ENCODE results near the gene FRMD4B. TPM values are rescaled to one million over a fixed set of nuclear protein-coding genes. Genes with fewer than 3 reads are reported as not detected.

FRMD4B gene
- total RNA-seq, 2 donors from 2014 or later = 2.1 to 2.2 TPM

- no peaks in the 10 kb centered on the region for H3K27me3 Mint-ChIP-seq (ENCODE audit: insufficient read depth)
- peaks cover 2% of the 10 kb centered on the region for H3K36me3 Mint-ChIP-seq (ENCODE audit: low read depth)
- Histone ChIP-seq H3K4me1 (ENCODE audit: control insufficient read depth, insufficient read depth, low read length) (no peaks in the 10 kb centered on the region), H3K9me3 (ENCODE audit: control insufficient read depth, low read length) (peaks cover 6% of the 10 kb centered on the region), H3K9ac (ENCODE audit: extremely low read depth, low read length, poor library complexity, severe bottlenecking) (no peak overlapping the region), H3K36me3 (ENCODE audit: control insufficient read depth, insufficient read depth, low read length) (no peaks in the 10 kb centered on the region), H3K27me3 (ENCODE audit: control insufficient read depth, insufficient read depth, low read length, poor library complexity, severe bottlenecking) (no peaks in the 10 kb centered on the region), H3K27ac (ENCODE audit: low read depth, low read length) (no peak overlapping the region), H3K4me3 (ENCODE audit: low read length) (no peak overlapping the region)
- no peak for TF ChIP-seq CTCF (conservative IDR thresholded peaks at IDR 0.05)
- no peak overlapping the region for H3K4me3 Mint-ChIP-seq
- 50 to 75% methylated on average over 2 to 5 of the region's 5 CpGs for WGBS, 2 experiments (ENCODE audit: insufficient coverage in 1 of 2, insufficient read length in 1 of 2)
- no peak overlapping the region for H3K27ac Mint-ChIP-seq
- H3K4me1 Mint-ChIP-seq = peaks cover 6% of the 10 kb centered on the region
- DNase-seq = no peak
- H3K9me3 Mint-ChIP-seq = peaks cover 9% of the 10 kb centered on the region
Observed at GRCh38 chr3:69216981-69217380, 168.9 kb downstream of the FRMD4B start.

- 50 to 59% methylated on average over 3 of the region's 3 CpGs for WGBS, 2 experiments (ENCODE audit: insufficient coverage in 1 of 2, insufficient read length in 1 of 2)
- no peak overlapping the region for H3K4me3 ChIP-seq (ENCODE audit: low read length)
- Mint-ChIP-seq H3K27me3 (ENCODE audit: insufficient read depth) (no peaks in the 10 kb centered on the region), H3K36me3 (ENCODE audit: low read depth) (peaks cover 2% of the 10 kb centered on the region), H3K4me3 (no peak overlapping the region), H3K27ac (no peak overlapping the region), H3K4me1 (peaks cover 16% of the 10 kb centered on the region), H3K9me3 (peaks cover 9% of the 10 kb centered on the region)
- no peak for TF ChIP-seq CTCF (conservative IDR thresholded peaks at IDR 0.05)
- no peak overlapping the region for H3K9ac ChIP-seq (ENCODE audit: extremely low read depth, low read length, poor library complexity, severe bottlenecking)
- H3K9me3 ChIP-seq (ENCODE audit: control insufficient read depth, low read length) = peaks cover 6% of the 10 kb centered on the region
- H3K4me1 ChIP-seq (ENCODE audit: control insufficient read depth, insufficient read depth, low read length) = peaks cover 4% of the 10 kb centered on the region
- DNase-seq = no peak
- no peaks in the 10 kb centered on the region for H3K27me3 ChIP-seq (ENCODE audit: control insufficient read depth, insufficient read depth, low read length, poor library complexity, severe bottlenecking)
- no peaks in the 10 kb centered on the region for H3K36me3 ChIP-seq (ENCODE audit: control insufficient read depth, insufficient read depth, low read length)
- H3K27ac ChIP-seq (ENCODE audit: low read depth, low read length) = peak overlapping the region; percentile 18
Observed at GRCh38 chr3:69214241-69214640, 171.6 kb downstream of the FRMD4B start.

GRCh38 chr3:69212411-69213160 is 173.3 kb downstream of the FRMD4B start:
- 94% methylated on average over 2 to 3 of the region's 3 CpGs for WGBS, 2 experiments (ENCODE audit: insufficient coverage in 1 of 2, insufficient read length in 1 of 2)
- Histone ChIP-seq H3K9ac (ENCODE audit: extremely low read depth, low read length, poor library complexity, severe bottlenecking) (no peak overlapping the region), H3K27ac (ENCODE audit: low read depth, low read length) (no peak overlapping the region), H3K36me3 (ENCODE audit: control insufficient read depth, insufficient read depth, low read length) (no peaks in the 10 kb centered on the region), H3K9me3 (ENCODE audit: control insufficient read depth, low read length) (peaks cover 2% of the 10 kb centered on the region), H3K4me3 (ENCODE audit: low read length) (no peak overlapping the region), H3K27me3 (ENCODE audit: control insufficient read depth, insufficient read depth, low read length, poor library complexity, severe bottlenecking) (no peaks in the 10 kb centered on the region), H3K4me1 (ENCODE audit: control insufficient read depth, insufficient read depth, low read length) (peaks cover 4% of the 10 kb centered on the region)
- H3K36me3 Mint-ChIP-seq (ENCODE audit: low read depth) = peaks cover 2% of the 10 kb centered on the region
- H3K4me1 Mint-ChIP-seq = peaks cover 16% of the 10 kb centered on the region
- no peaks in the 10 kb centered on the region for H3K27me3 Mint-ChIP-seq (ENCODE audit: insufficient read depth)
- H3K27ac Mint-ChIP-seq = no peak overlapping the region
- TF ChIP-seq CTCF (conservative IDR thresholded peaks at IDR 0.05) = no peak
- H3K9me3 Mint-ChIP-seq = peaks cover 3% of the 10 kb centered on the region
- no peak for DNase-seq
- no peak overlapping the region for H3K4me3 Mint-ChIP-seq

All from endodermal cell (in vitro differentiated cells).